Mesenchymal stem cell (in vitro differentiated cells and primary cell): ENCODE results near the gene GGCX.

Experiments
- DNase-seq: peaks from one replicate; pipeline ENCODE4 v3.0.0-alpha.2; 2013
- H2AFZ ChIP-seq: one replicate; pipeline ENCODE4 v1.6.1; 2013; ENCODE audit warnings: low read depth, mild to moderate bottlenecking, control low read depth, inconsistent platforms, low read length, moderate library complexity
- H2AK5ac ChIP-seq: 2 replicates; pipeline ENCODE4 v1.6.1; 2013; ENCODE audit warnings: low read length, moderate library complexity, mild to moderate bottlenecking, inconsistent platforms; ENCODE audit not compliant: severe bottlenecking
- H2BK120ac ChIP-seq: one replicate; pipeline ENCODE4 v1.6.1; 2013; ENCODE audit warnings: low read depth, mild to moderate bottlenecking, inconsistent platforms, low read length, moderate library complexity
- H2BK12ac ChIP-seq, 2 experiments: one replicate each; pipeline ENCODE4 v1.6.1; 2013; ENCODE audit warnings: inconsistent platforms in 2 of 2, low read length in 2 of 2, mild to moderate bottlenecking in 2 of 2, moderate library complexity in 2 of 2, control low read depth in 1 of 2
- H2BK15ac ChIP-seq: one replicate; pipeline ENCODE4 v1.6.1; 2013; ENCODE audit warnings: mild to moderate bottlenecking, low read depth, inconsistent platforms; ENCODE audit not compliant: poor library complexity, severe bottlenecking
- H2BK5ac ChIP-seq: 2 replicates; pipeline ENCODE4 v1.6.1; 2013; ENCODE audit warnings: low read depth, mild to moderate bottlenecking, low read length, control low read depth, inconsistent platforms; ENCODE audit not compliant: poor library complexity, severe bottlenecking
- H3K14ac ChIP-seq, 2 experiments: one replicate each; pipeline ENCODE4 v1.6.1; 2013; ENCODE audit warnings: inconsistent platforms in 2 of 2, low read length in 2 of 2, control low read depth in 1 of 2, mild to moderate bottlenecking in 1 of 2, moderate library complexity in 1 of 2
- H3K18ac ChIP-seq, 2 experiments: one replicate each; pipeline ENCODE4 v1.6.1; 2013; ENCODE audit warnings: inconsistent platforms in 2 of 2, low read length in 2 of 2, control low read depth in 1 of 2, low read depth in 1 of 2, mild to moderate bottlenecking in 1 of 2
- H3K23ac ChIP-seq, 2 experiments: one replicate each; pipeline ENCODE4 v1.6.1; 2013; ENCODE audit warnings: inconsistent platforms in 2 of 2, low read length in 2 of 2, mild to moderate bottlenecking in 2 of 2, moderate library complexity in 2 of 2, control low read depth in 1 of 2
- H3K27ac ChIP-seq: 2 replicates; pipeline ENCODE4 v1.5.1; 2013; ENCODE audit warnings: mild to moderate bottlenecking, moderate library complexity, low read length, control low read depth, inconsistent platforms; ENCODE audit not compliant: poor library complexity, severe bottlenecking
- H3K27me3 ChIP-seq, 2 experiments: 2 replicates each; pipeline versions ENCODE4 v1.6.1 to v1.7.0; 2013; ENCODE audit warnings: low read length in 2 of 2, mild to moderate bottlenecking in 2 of 2, moderate library complexity in 2 of 2, control low read depth in 1 of 2, inconsistent platforms in 1 of 2; ENCODE audit not compliant: control insufficient read depth in 1 of 2, insufficient read depth in 1 of 2
- H3K36me3 ChIP-seq, 2 experiments: 2 replicates each; pipeline versions ENCODE4 v1.6.1 to v1.7.0; 2013; ENCODE audit warnings: low read length in 2 of 2, control low read depth in 1 of 2, inconsistent platforms in 1 of 2, low read depth in 1 of 2, mild to moderate bottlenecking in 1 of 2; ENCODE audit not compliant: insufficient read depth in 2 of 2, control insufficient read depth in 1 of 2
- H3K4ac ChIP-seq, 2 experiments: one replicate each; pipeline ENCODE4 v1.6.1; 2013; ENCODE audit warnings: inconsistent platforms in 2 of 2, low read length in 2 of 2, mild to moderate bottlenecking in 2 of 2, moderate library complexity in 2 of 2, control low read depth in 1 of 2, low read depth in 1 of 2
- H3K4me1 ChIP-seq: 2 replicates; pipeline ENCODE4 v1.6.1; 2013; ENCODE audit warnings: low read depth, low read length, control low read depth; ENCODE audit not compliant: control insufficient read depth, insufficient read depth
- H3K4me2 ChIP-seq: 2 replicates; pipeline ENCODE4 v1.6.1; 2013; ENCODE audit warnings: low read length, mild to moderate bottlenecking, inconsistent platforms; ENCODE audit not compliant: poor library complexity, severe bottlenecking
- H3K4me3 ChIP-seq, 2 experiments: 2 replicates each; pipeline versions ENCODE4 v1.5.1 to v1.7.0; 2013; ENCODE audit warnings: low read length in 2 of 2, mild to moderate bottlenecking in 2 of 2, control low read depth in 1 of 2, low read depth in 1 of 2; ENCODE audit not compliant: insufficient read depth in 1 of 2
- H3K79me1 ChIP-seq: replicated peaks from 2 replicates; pipeline ENCODE4 v1.6.1; 2013; ENCODE audit warnings: mild to moderate bottlenecking, control low read depth, low read length, inconsistent platforms; ENCODE audit not compliant: poor library complexity, severe bottlenecking
- H3K9ac ChIP-seq: 2 replicates; pipeline ENCODE4 v1.7.0; 2013; ENCODE audit warnings: mild to moderate bottlenecking, low read length, moderate library complexity
- H3K9me3 ChIP-seq: 2 replicates; pipeline ENCODE4 v1.7.0; 2013; ENCODE audit warnings: mild to moderate bottlenecking, low read length; ENCODE audit not compliant: control insufficient read depth
- H4K8ac ChIP-seq: one replicate; pipeline ENCODE4 v1.6.1; 2013; ENCODE audit warnings: inconsistent platforms, mild to moderate bottlenecking, low read length, moderate library complexity
- H4K91ac ChIP-seq: one replicate; pipeline ENCODE4 v1.6.1; 2013; ENCODE audit warnings: mild to moderate bottlenecking, low read length, inconsistent platforms
- WGBS: methylation state at CpG from one replicate; pipeline ENCODE4 v1.1.7; 2013; ENCODE audit warnings: mixed read lengths; 5-methylcytosine and 5-hydroxymethylcytosine counted together

The GGCX gene

GRCh38 chr2:85541753-85542457 lies 19.4 kb downstream of the GGCX start:
- H4K8ac ChIP-seq = no peak overlapping the region
- no peak overlapping the region for H3K18ac ChIP-seq
- H2BK120ac ChIP-seq = no peak overlapping the region
- H3K23ac ChIP-seq = no peak overlapping the region
- H3K9me3 ChIP-seq = no peaks in the 10 kb centered on the region
- no peak overlapping the region for H4K91ac ChIP-seq
- no peak overlapping the region for H2BK15ac ChIP-seq
- H3K36me3 ChIP-seq = peaks cover 9 to 67% of the 10 kb centered on the region in 2 experiments
- no peak for DNase-seq
- no peak overlapping the region for H3K4ac ChIP-seq
- H3K27me3 ChIP-seq = no peaks in the 10 kb centered on the region
- WGBS = 98% methylated on average over 4 of the region's 5 CpGs
- H3K27ac ChIP-seq = no peak overlapping the region
- H3K4me2 ChIP-seq = no peak overlapping the region
- H3K4me1 ChIP-seq = no peaks in the 10 kb centered on the region
- no peak overlapping the region for H2AK5ac ChIP-seq
- H2AFZ ChIP-seq = no peak overlapping the region
- no peak overlapping the region for H2BK5ac ChIP-seq
- H3K4me3 ChIP-seq = peak overlapping the region in 1 of 2 experiments; percentile 98
- no peak overlapping the region for H2BK12ac ChIP-seq
- H3K14ac ChIP-seq = no peak overlapping the region
- H3K79me1 ChIP-seq = peaks cover 3% of the 10 kb centered on the region
- peak overlapping the region; percentile 99 for H3K9ac ChIP-seq

- peaks cover 2% of the 10 kb centered on the region for H3K79me1 ChIP-seq
- H2BK12ac ChIP-seq = no peak overlapping the region
Measured at GRCh38 chr2:85541262-85541661, 20.0 kb downstream of the GGCX start.

DNA sequence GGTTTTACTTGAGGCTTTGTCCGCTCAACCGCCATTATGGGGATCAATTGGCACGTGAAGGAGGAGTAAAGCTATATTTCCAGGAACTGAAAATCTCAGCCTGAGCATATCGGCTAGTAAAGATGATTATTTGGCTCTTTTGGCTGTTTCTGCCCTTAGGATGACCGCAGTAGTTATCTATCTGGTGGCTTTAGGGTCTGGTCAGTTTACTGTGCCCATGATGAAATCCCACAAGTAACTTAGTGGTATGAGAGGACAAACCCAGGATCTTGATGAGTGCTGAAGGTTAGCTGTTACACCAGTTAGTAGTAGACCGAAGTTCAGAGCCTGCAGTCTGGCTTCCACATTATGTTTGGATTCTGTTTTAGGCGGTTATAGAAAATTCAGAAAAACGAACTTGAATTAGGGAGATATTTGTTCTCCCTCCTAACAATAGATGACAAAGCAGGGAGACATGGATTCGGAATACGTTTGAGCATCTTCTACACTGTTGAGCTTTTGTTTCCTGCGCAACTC lies 21.1 kb downstream of the GGCX start:
- Histone ChIP-seq H3K14ac (no peak overlapping the region), H3K4me3 (peak overlapping the region; percentile 74 to 98)
- 2% methylated on average over 10 of the region's 11 CpGs for WGBS

More at GRCh38 chr2:85541262-85541661, 20.0 kb downstream of the GGCX start:
- H2AFZ ChIP-seq = no peak overlapping the region
- no peak overlapping the region for H3K4ac ChIP-seq
- H3K4me1 ChIP-seq = no peaks in the 10 kb centered on the region
- H4K91ac ChIP-seq = no peak overlapping the region
- H3K36me3 ChIP-seq = peaks cover 7 to 66% of the 10 kb centered on the region in 2 experiments
- H3K9ac ChIP-seq = peak overlapping the region; percentile 99
- H2AK5ac ChIP-seq = no peak overlapping the region
- H3K27me3 ChIP-seq = no peaks in the 10 kb centered on the region
- H3K4me3 ChIP-seq = peak overlapping the region in 1 of 2 experiments; percentile 98
- peak overlapping the region; percentile 27 for H3K4me2 ChIP-seq
- 84% methylated on average over 4 of the region's 4 CpGs for WGBS
- H3K14ac ChIP-seq = no peak overlapping the region
- no peak overlapping the region for H2BK15ac ChIP-seq
- H4K8ac ChIP-seq = no peak overlapping the region
- H3K23ac ChIP-seq = no peak overlapping the region
- no peak for DNase-seq
- no peak overlapping the region for H3K27ac ChIP-seq
- no peak overlapping the region for H2BK5ac ChIP-seq
- no peak overlapping the region for H2BK120ac ChIP-seq
- no peak overlapping the region for H3K18ac ChIP-seq
- H3K9me3 ChIP-seq = no peaks in the 10 kb centered on the region

GRCh38 chr2:85539361-85540132 lies 21.7 kb downstream of the GGCX start:
- no peaks in the 10 kb centered on the region for H3K27me3 ChIP-seq
- peak overlapping the region; percentile 33 for H3K4me2 ChIP-seq
- no peak overlapping the region for H2AFZ ChIP-seq
- peak overlapping the region in 1 of 2 experiments; percentile 96 for H3K14ac ChIP-seq
- DNase-seq = peak; percentile 68
- WGBS = 2% methylated on average over 47 of the region's 67 CpGs
- peak overlapping the region; percentile 75 for H2BK5ac ChIP-seq
- H2BK12ac ChIP-seq = peak overlapping the region; percentile 0 to 49
- peak overlapping the region; percentile 40 for H2AK5ac ChIP-seq
- H2BK15ac ChIP-seq = peak overlapping the region; percentile 71
- H4K91ac ChIP-seq = peak overlapping the region; percentile 91
- peak overlapping the region; percentile 87 to 99 for H3K18ac ChIP-seq
- peak overlapping the region; percentile 62 to 92 for H3K4ac ChIP-seq
- H3K4me1 ChIP-seq = no peaks in the 10 kb centered on the region
- H3K9me3 ChIP-seq = no peaks in the 10 kb centered on the region
- H2BK120ac ChIP-seq = peak overlapping the region; percentile 77
- H3K27ac ChIP-seq = peak overlapping the region; percentile 81
- peak overlapping the region; percentile 99 for H3K9ac ChIP-seq
- H3K4me3 ChIP-seq = peak overlapping the region; percentile 74 to 98
- H4K8ac ChIP-seq = peak overlapping the region; percentile 79
- peaks cover 2% of the 10 kb centered on the region for H3K79me1 ChIP-seq
- peak overlapping the region; percentile 66 to 67 for H3K23ac ChIP-seq
- H3K36me3 ChIP-seq = peaks cover 3 to 49% of the 10 kb centered on the region in 2 experiments

More for the DNA sequence above, 21.1 kb downstream of the GGCX start:
- H3K9ac ChIP-seq = peak overlapping the region; percentile 99
- H3K9me3 ChIP-seq = no peaks in the 10 kb centered on the region
- peak overlapping the region; percentile 45 for H3K27ac ChIP-seq
- H4K91ac ChIP-seq = no peak overlapping the region
- H3K4ac ChIP-seq = no peak overlapping the region
- H3K79me1 ChIP-seq = peaks cover 2% of the 10 kb centered on the region
- no peak overlapping the region for H2BK15ac ChIP-seq
- no peak overlapping the region for H2AFZ ChIP-seq
- no peak overlapping the region for H2BK120ac ChIP-seq
- H2AK5ac ChIP-seq = no peak overlapping the region
- H3K27me3 ChIP-seq = no peaks in the 10 kb centered on the region
- no peak overlapping the region for H3K23ac ChIP-seq
- DNase-seq = peak; percentile 45
- peaks cover 3 to 55% of the 10 kb centered on the region in 2 experiments for H3K36me3 ChIP-seq
- peak overlapping the region; percentile 23 to 99 for H3K18ac ChIP-seq
- no peak overlapping the region for H4K8ac ChIP-seq
- no peaks in the 10 kb centered on the region for H3K4me1 ChIP-seq
- no peak overlapping the region for H2BK5ac ChIP-seq
- no peak overlapping the region for H2BK12ac ChIP-seq
- peak overlapping the region; percentile 33 for H3K4me2 ChIP-seq
